Upper lobe of left lung (tissue), 4 donors: ENCODE results near the gene SHISAL2B.

Source experiments
- POLR2A ChIP-seq, 4 donors: fragments of 450-650 bp; IDR thresholded peaks; one replicate each; pipeline ENCODE4 v1.5.1; 2016 to 2017; ENCODE audit warnings: antibody characterized with exemption in 4 of 4, mild to moderate bottlenecking in 2 of 4
- TF ChIP-seq, protein P1 (sequence below), 6 experiments: fragments of 450-650 bp in 4 of 6; fragments of 200-600 bp in 2 of 6; sonication (generic) in 2 of 6; IDR thresholded peaks; one replicate each; pipeline ENCODE4 v1.5.1; 2016 to 2019; ENCODE audit warnings: antibody characterized with exemption in 6 of 6

DNA sequence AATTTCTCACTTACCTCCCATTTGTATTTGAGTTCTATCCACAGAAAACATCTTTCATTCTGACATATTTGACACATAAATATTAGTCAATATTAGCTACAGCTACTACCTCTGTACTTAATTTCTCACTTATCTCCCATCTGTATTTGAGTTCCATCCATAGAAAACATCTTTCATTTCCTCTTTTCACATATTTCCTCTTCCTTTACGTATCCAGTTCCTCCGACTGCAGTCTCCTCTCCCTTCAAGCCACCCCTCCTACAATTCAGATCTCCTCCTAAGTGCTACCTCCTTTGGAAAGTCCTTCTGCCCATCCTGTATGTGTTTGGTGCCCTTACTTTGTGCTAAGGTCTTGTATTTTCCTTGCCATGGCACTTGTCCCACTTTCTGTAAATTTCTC lies 76.6 kb downstream of the SHISAL2B start:
- TF ChIP-seq, protein P1, sequence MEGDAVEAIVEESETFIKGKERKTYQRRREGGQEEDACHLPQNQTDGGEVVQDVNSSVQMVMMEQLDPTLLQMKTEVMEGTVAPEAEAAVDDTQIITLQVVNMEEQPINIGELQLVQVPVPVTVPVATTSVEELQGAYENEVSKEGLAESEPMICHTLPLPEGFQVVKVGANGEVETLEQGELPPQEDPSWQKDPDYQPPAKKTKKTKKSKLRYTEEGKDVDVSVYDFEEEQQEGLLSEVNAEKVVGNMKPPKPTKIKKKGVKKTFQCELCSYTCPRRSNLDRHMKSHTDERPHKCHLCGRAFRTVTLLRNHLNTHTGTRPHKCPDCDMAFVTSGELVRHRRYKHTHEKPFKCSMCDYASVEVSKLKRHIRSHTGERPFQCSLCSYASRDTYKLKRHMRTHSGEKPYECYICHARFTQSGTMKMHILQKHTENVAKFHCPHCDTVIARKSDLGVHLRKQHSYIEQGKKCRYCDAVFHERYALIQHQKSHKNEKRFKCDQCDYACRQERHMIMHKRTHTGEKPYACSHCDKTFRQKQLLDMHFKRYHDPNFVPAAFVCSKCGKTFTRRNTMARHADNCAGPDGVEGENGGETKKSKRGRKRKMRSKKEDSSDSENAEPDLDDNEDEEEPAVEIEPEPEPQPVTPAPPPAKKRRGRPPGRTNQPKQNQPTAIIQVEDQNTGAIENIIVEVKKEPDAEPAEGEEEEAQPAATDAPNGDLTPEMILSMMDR (IDR thresholded peaks at IDR 0.05) = no peak
- no peak for TF ChIP-seq POLR2A (IDR thresholded peaks at IDR 0.05)
